HepG2 (cell line): ENCODE data around the gene UBR4. TPM values are rescaled to one million over a fixed set of nuclear protein-coding genes. Genes with fewer than 3 reads are reported as not detected.
A peak's percentile ranks its signal among the peaks of the same experiment; 100 is the strongest.

Experiments
- ARNT ChIP-seq: fragments of 450-650 bp; IDR thresholded peaks from 2 replicates; pipeline ENCODE4 v1.6.1; 2017
- ARNTL ChIP-seq: sonication (generic); formaldehyde crosslinking; IDR thresholded peaks from 2 replicates; pipeline ENCODE4 v1.4.0; 2020; ENCODE audit warnings: mild to moderate bottlenecking, missing genetic modification reagents
- ATF4 ChIP-seq, 2 experiments: fragments of 450-650 bp in 1 of 2; sonication (generic) in 1 of 2; formaldehyde crosslinking; IDR thresholded peaks; 2 replicates each; pipeline versions ENCODE4 v1.5.0 to v1.8.0; 2020 to 2022; ENCODE audit warnings: mild to moderate bottlenecking in 1 of 2, missing genetic modification reagents in 1 of 2
- DDIT3 ChIP-seq: sonication (generic); formaldehyde crosslinking; IDR thresholded peaks from 2 replicates; pipeline ENCODE4 v1.4.0; 2020; ENCODE audit warnings: mild to moderate bottlenecking, missing genetic modification reagents
- EHMT2 ChIP-seq: fragments of 200-600 bp; sonication (generic); IDR thresholded peaks from 2 replicates; pipeline ENCODE4 v1.7.0; 2017; ENCODE audit warnings: antibody characterized with exemption, low read depth, low read length, borderline replicate concordance
- EP300 ChIP-seq, 3 experiments: sonication (generic) in 1 of 3; formaldehyde crosslinking in 1 of 3; IDR thresholded peaks; 2 replicates each; pipeline versions ENCODE4 v1.5.1 to v1.6.1; 2011 to 2020; ENCODE audit warnings: low read depth in 2 of 3, low read length in 2 of 3, borderline replicate concordance in 1 of 3, improper control_type of control experiment in 1 of 3, mild to moderate bottlenecking in 1 of 3, missing genetic modification reagents in 1 of 3, moderate library complexity in 1 of 3
- ETV6 ChIP-seq: sonication (generic); formaldehyde crosslinking; conservative IDR thresholded peaks from 2 replicates; pipeline ENCODE4 v1.4.0; 2020; ENCODE audit warnings: missing genetic modification reagents
- HIC2 ChIP-seq: sonication (generic); formaldehyde crosslinking; IDR thresholded peaks from 2 replicates; pipeline ENCODE4 v1.9.0; 2022; ENCODE audit warnings: low read depth, missing genetic modification reagents
- HOXA9 ChIP-seq: sonication (generic); formaldehyde crosslinking; IDR thresholded peaks from 2 replicates; pipeline ENCODE4 v1.8.1; 2022; ENCODE audit warnings: missing genetic modification reagents, mild to moderate bottlenecking, moderate library complexity, borderline replicate concordance
- IKZF1 ChIP-seq: fragments of 450-650 bp; IDR thresholded peaks from 2 replicates; pipeline ENCODE4 v1.7.1; 2016
- MED8 ChIP-seq: sonication (generic); formaldehyde crosslinking; IDR thresholded peaks from 2 replicates; pipeline ENCODE4 v1.8.1; 2023; ENCODE audit warnings: mild to moderate bottlenecking, missing genetic modification reagents; ENCODE audit not compliant: insufficient replicate concordance
- NCOA5 ChIP-seq: sonication (generic); formaldehyde crosslinking; IDR thresholded peaks from 2 replicates; pipeline ENCODE4 v1.4.0; 2020; ENCODE audit warnings: missing genetic modification reagents
- NFKB2 ChIP-seq: sonication (generic); formaldehyde crosslinking; IDR thresholded peaks from 2 replicates; pipeline ENCODE4 v1.4.0; 2020; ENCODE audit warnings: missing genetic modification reagents, borderline replicate concordance
- POGZ ChIP-seq: sonication (generic); formaldehyde crosslinking; IDR thresholded peaks from 2 replicates; pipeline ENCODE4 v1.4.0; 2020; ENCODE audit warnings: mild to moderate bottlenecking, missing genetic modification reagents
- POLR2AphosphoS5 ChIP-seq: IDR thresholded peaks from 2 replicates; pipeline ENCODE4 v1.6.1; 2012; ENCODE audit warnings: low read depth, low read length
- SMARCE1 ChIP-seq: fragments of 450-650 bp; IDR thresholded peaks from 2 replicates; pipeline ENCODE4 v1.6.1; 2017; ENCODE audit warnings: borderline replicate concordance
- THAP9 ChIP-seq: sonication (generic); formaldehyde crosslinking; IDR thresholded peaks from 2 replicates; pipeline ENCODE4; 2020; ENCODE audit warnings: missing genetic modification reagents, mild to moderate bottlenecking, borderline replicate concordance
- ZFP90 ChIP-seq: sonication (generic); formaldehyde crosslinking; IDR thresholded peaks from 2 replicates; pipeline ENCODE4 v1.8.0; 2022; ENCODE audit warnings: missing genetic modification reagents, mild to moderate bottlenecking, inconsistent platforms, borderline replicate concordance
- ZFYVE20 ChIP-seq: sonication (generic); formaldehyde crosslinking; IDR thresholded peaks from 2 replicates; pipeline ENCODE4 v1.8.0; 2023; ENCODE audit warnings: low read depth, mild to moderate bottlenecking, moderate library complexity, missing genetic modification reagents, borderline replicate concordance
- ZNF232 ChIP-seq: sonication (generic); formaldehyde crosslinking; IDR thresholded peaks from 2 replicates; pipeline ENCODE4 v1.4.0; 2020; ENCODE audit warnings: missing genetic modification reagents, borderline replicate concordance
- ZNF432 ChIP-seq: sonication (generic); formaldehyde crosslinking; IDR thresholded peaks from 2 replicates; pipeline ENCODE4 v1.5.0; 2020; ENCODE audit warnings: missing genetic modification reagents, mild to moderate bottlenecking, borderline replicate concordance
- ZNF562 ChIP-seq: sonication (generic); formaldehyde crosslinking; IDR thresholded peaks from 2 replicates; pipeline ENCODE4 v1.8.0; 2022; ENCODE audit warnings: missing genetic modification reagents, borderline replicate concordance
- polyA plus RNA-seq, 8 experiments: library from polyadenylated mRNA; depleted of rRNA in 3 of 8; stranded (reverse) in 7 of 8; unstranded in 1 of 8; fragments of >200 nt; fragmentation: Illumina TruSeq in 4 of 8; extraction: Trizol in 4 of 8; gene quantifications; 2 replicates each; pipeline versions ENCODE4 v1.2.1 to v1.2.3, GENCODE V29; 2011 to 2016; ENCODE audit warnings: low read depth in 4 of 8, missing spikeins in 1 of 8, mixed read lengths in 1 of 8; ENCODE audit not compliant: insufficient read depth in 1 of 8
- total RNA-seq, 5 experiments: library from RNA; depleted of rRNA; stranded (reverse); fragments of >200 nt; fragmentation: Illumina TruSeq; extraction: Trizol; gene quantifications; 2 replicates each; pipeline ENCODE4 v1.2.3, GENCODE V29; 2016; ENCODE audit warnings: low read depth in 1 of 5

Gene UBR4
- total and polyA plus RNA-seq, 2 of the 13 experiments (the other 11 are each of a cell fraction or from before 2014, with no cell fraction given) = 59.1 to 106 TPM

DNA sequence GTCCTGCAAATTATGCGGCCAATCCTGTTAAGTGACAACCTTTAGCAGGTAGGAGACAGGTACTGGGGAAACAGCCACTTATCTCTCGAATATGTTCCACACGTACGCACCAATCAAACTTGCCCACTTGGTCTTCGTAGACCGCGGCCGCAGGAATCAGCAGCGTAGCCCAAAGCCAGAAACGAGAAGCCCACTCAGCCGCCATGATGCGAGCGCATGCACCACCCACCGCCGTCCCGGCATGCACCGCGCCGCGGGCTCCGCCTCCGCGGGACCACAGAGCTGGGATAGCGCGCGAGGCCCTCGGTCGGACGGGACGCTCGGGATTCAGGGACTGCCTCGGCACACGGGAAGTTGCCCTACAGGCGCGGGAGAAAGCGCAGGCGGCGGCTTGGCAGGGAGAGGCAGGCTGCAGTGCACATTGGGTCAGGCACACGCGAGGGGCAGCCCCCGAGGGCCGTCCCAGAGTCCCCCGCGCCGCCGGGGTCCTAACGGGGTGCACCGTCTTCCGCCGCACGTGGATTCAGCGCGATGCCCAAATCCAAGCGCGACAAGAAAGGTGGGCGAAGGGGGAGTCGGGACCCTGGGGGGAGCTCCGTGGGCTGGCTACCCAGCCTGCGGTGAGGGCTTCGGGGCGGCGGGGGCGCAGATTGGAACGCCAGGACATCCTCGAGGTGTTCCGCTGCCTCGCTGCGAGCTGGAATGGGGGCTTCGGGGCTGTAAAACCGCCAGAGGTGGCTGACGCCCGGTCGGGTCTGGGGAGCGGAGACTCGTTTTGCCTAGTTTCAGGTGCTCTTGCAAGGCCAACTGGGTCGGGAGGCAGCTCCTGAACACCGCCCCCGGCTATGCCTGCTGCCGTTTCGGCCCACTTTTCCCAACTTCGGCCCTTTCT is 41.5 kb upstream of the UBR4 start, which contains the start of the genes EMC1 and MRTO4 (continued):
- TF ChIP-seq MED8 (peak; percentile 92), ZNF562 (CRISPR knock-in tag) (0 out of 2 replicates have a peak, but pooled peaks have one; percentile 79), DDIT3 (CRISPR knock-in tag) (no peak), SMARCE1 (no peak), ARNTL (CRISPR knock-in tag) (peak; percentile 95), ETV6 (CRISPR knock-in tag) (no peak; the same call in 1 of the 2 replicates), THAP9 (CRISPR knock-in tag) (peak; percentile 95), NFKB2 (peak; percentile 17; the same call in 1 of the 2 replicates), EHMT2 (no peak), ATF4 (CRISPR knock-in tag; IDR thresholded peaks at IDR 0.05) (peak in 1 of 2 experiments; percentile 58; a peak in 1 of 4 replicates), POGZ (CRISPR knock-in tag) (peak; percentile 74), ZNF432 (CRISPR knock-in tag) (no peak), EP300 (IDR thresholded peaks at IDR 0.05; ENCODE audit: low read depth in 2 of 2, low read length in 2 of 2) (no peak), EP300 (CRISPR knock-in tag; IDR thresholded peaks at IDR 0.05; ENCODE audit: borderline replicate concordance) (peak; percentile 20; the same call in 1 of the 2 replicates), POLR2AphosphoS5 (peak; percentile 86), NCOA5 (CRISPR knock-in tag) (no peak), IKZF1 (no peak), HIC2 (CRISPR knock-in tag) (peak; percentile 77), ZFP90 (CRISPR knock-in tag) (peak; percentile 56; the same call in 1 of the 2 replicates), HOXA9 (peak; percentile 77; the same call in 1 of the 2 replicates), ZFYVE20 (CRISPR knock-in tag) (no peak), ARNT (no peak), ZNF232 (CRISPR knock-in tag) (0 out of 2 replicates have a peak, but pooled peaks have one; percentile 37)
